ENCODE measurements around the gene DNAJC7.

DNA sequence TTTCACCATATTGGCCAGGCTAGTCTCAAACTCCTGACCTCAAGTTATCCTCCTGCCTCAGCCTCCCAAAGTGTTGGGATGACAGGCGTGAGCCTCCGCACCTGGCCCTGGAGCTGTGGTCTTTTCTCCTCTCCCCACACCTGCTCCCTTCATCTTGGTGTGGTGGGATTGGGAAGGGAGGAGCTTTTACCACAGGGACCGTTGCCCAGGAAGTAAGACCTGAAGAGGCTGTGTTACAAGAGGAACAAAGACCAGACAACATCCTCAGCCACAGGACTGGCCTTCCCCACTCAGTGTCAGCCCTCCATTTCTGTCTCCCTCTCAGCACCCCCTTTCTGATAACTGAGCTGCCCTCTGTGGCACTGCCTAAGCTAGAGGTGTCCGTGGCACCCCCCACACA is 42.6 kb upstream of the DNAJC7 start:
- TF ChIP-seq POLR2A (IDR thresholded peaks at IDR 0.05), result no peak
- TF ChIP-seq, protein P1, sequence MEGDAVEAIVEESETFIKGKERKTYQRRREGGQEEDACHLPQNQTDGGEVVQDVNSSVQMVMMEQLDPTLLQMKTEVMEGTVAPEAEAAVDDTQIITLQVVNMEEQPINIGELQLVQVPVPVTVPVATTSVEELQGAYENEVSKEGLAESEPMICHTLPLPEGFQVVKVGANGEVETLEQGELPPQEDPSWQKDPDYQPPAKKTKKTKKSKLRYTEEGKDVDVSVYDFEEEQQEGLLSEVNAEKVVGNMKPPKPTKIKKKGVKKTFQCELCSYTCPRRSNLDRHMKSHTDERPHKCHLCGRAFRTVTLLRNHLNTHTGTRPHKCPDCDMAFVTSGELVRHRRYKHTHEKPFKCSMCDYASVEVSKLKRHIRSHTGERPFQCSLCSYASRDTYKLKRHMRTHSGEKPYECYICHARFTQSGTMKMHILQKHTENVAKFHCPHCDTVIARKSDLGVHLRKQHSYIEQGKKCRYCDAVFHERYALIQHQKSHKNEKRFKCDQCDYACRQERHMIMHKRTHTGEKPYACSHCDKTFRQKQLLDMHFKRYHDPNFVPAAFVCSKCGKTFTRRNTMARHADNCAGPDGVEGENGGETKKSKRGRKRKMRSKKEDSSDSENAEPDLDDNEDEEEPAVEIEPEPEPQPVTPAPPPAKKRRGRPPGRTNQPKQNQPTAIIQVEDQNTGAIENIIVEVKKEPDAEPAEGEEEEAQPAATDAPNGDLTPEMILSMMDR (IDR thresholded peaks at IDR 0.05), result no peak

All from adrenal gland (tissue), 5 donors.